Measurements from ENCODE around the gene SPPL2C.

Gene SPPL2C, protein sequence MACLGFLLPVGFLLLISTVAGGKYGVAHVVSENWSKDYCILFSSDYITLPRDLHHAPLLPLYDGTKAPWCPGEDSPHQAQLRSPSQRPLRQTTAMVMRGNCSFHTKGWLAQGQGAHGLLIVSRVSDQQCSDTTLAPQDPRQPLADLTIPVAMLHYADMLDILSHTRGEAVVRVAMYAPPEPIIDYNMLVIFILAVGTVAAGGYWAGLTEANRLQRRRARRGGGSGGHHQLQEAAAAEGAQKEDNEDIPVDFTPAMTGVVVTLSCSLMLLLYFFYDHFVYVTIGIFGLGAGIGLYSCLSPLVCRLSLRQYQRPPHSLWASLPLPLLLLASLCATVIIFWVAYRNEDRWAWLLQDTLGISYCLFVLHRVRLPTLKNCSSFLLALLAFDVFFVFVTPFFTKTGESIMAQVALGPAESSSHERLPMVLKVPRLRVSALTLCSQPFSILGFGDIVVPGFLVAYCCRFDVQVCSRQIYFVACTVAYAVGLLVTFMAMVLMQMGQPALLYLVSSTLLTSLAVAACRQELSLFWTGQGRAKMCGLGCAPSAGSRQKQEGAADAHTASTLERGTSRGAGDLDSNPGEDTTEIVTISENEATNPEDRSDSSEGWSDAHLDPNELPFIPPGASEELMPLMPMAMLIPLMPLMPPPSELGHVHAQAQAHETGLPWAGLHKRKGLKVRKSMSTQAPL

GRCh38 chr17:45844695-45845375 lies at the start of gene SPPL2C:
SPPL2C (plus strand) TSS chr17:45844881; CDS start chr17:45844907, 26 bp downstream.
- DNase-seq (ENCODE audit: low read depth in 2 of 2): no peak
- H3K4me3 ChIP-seq (replicated peaks in 1 of 2; ENCODE audit: low read depth in 2 of 2, low read length in 2 of 2): no peak within 1 kb of the TSS
- TF ChIP-seq, protein P1, sequence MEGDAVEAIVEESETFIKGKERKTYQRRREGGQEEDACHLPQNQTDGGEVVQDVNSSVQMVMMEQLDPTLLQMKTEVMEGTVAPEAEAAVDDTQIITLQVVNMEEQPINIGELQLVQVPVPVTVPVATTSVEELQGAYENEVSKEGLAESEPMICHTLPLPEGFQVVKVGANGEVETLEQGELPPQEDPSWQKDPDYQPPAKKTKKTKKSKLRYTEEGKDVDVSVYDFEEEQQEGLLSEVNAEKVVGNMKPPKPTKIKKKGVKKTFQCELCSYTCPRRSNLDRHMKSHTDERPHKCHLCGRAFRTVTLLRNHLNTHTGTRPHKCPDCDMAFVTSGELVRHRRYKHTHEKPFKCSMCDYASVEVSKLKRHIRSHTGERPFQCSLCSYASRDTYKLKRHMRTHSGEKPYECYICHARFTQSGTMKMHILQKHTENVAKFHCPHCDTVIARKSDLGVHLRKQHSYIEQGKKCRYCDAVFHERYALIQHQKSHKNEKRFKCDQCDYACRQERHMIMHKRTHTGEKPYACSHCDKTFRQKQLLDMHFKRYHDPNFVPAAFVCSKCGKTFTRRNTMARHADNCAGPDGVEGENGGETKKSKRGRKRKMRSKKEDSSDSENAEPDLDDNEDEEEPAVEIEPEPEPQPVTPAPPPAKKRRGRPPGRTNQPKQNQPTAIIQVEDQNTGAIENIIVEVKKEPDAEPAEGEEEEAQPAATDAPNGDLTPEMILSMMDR (IDR thresholded peaks at IDR 0.05; ENCODE audit: low read depth, low read length): no peak

DNA sequence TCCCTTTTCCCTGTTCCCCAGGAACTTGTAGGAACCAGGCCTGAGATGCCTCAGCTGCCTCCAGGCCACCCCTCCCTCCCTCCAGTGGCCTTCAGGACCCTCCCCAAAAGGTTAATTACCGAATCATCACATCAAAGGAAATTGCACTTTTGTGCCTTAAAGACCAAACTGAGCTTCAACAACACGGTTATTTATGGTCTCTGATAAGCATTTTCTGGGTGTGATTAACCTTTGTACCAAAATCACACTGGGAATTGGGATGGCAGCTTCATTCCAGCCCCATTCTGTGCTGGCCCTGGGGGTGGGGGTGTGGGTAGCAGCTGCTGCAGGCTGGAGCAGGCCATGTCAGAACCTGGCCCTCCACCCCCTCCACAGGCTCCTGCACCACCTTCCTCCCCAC lies 43.9 kb upstream of the SPPL2C start:
- no peak overlapping the region for H3K4me3 ChIP-seq (replicated peaks in 1 of 2; ENCODE audit: low read depth in 2 of 2, low read length in 2 of 2)
- DNase-seq (ENCODE audit: low read depth in 2 of 2): no peak
- TF ChIP-seq, protein P1 (IDR thresholded peaks at IDR 0.05; ENCODE audit: low read depth, low read length): no peak

GRCh38 chr17:45801421-45801820 lies 43.3 kb upstream of the SPPL2C start:
- no peak for DNase-seq (ENCODE audit: low read depth in 2 of 2)
- H3K4me3 ChIP-seq (replicated peaks in 1 of 2; ENCODE audit: low read depth in 2 of 2, low read length in 2 of 2): no peak overlapping the region
- TF ChIP-seq, protein P1 (IDR thresholded peaks at IDR 0.05; ENCODE audit: low read depth, low read length): no peak

GRCh38 chr17:45808845-45809244 lies 35.8 kb upstream of the SPPL2C start:
- DNase-seq (ENCODE audit: low read depth in 2 of 2): no peak
- H3K4me3 ChIP-seq (replicated peaks in 1 of 2; ENCODE audit: low read depth in 2 of 2, low read length in 2 of 2): no peak overlapping the region
- TF ChIP-seq, protein P1 (IDR thresholded peaks at IDR 0.05; ENCODE audit: low read depth, low read length): no peak

GRCh38 chr17:45809499-45809898 lies 35.2 kb upstream of the SPPL2C start:
- TF ChIP-seq, protein P1 (IDR thresholded peaks at IDR 0.05; ENCODE audit: low read depth, low read length): no peak
- DNase-seq (ENCODE audit: low read depth in 2 of 2): no peak
- no peak overlapping the region for H3K4me3 ChIP-seq (replicated peaks in 1 of 2; ENCODE audit: low read depth in 2 of 2, low read length in 2 of 2)

DNA sequence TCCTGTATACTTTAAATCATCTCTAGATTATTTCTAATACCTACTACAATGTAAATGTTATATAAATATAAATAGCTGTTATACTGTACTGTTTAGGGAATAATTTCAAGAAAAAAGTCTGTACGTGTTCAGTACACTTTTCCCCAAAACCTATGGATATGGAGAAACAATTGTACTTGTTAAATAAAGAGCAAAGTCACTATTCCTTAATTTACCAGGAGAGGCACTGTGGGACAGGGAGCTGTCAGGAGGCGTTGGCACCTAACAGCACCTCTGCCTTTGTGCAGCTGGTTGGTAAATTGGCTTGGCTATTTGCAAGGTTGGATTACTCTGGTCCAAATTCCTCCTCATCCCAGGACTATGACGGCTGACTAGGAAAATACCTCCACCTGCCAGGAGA lies 32.6 kb upstream of the SPPL2C start:
- TF ChIP-seq, protein P1 (IDR thresholded peaks at IDR 0.05; ENCODE audit: low read depth, low read length): peak; percentile 28

More for the DNA sequence above, 32.6 kb upstream of the SPPL2C start:
- peak; percentile 5 to 17 for DNase-seq (ENCODE audit: low read depth in 2 of 2)
- no peak overlapping the region for H3K4me3 ChIP-seq (replicated peaks in 1 of 2; ENCODE audit: low read depth in 2 of 2, low read length in 2 of 2)
